H9 (cell line): ENCODE data around the gene NAALADL1. TPM values are rescaled to one million over a fixed set of nuclear protein-coding genes. Genes with fewer than 3 reads are reported as not detected.

ENCODE experiments used
- DNase-seq: peaks from one replicate; pipeline ENCODE4 v3.0.0-alpha.2; 2017
- H2AFZ ChIP-seq: one replicate; pipeline ENCODE4 v1.6.1; 2013; ENCODE audit warnings: mild to moderate bottlenecking, low read length, control low read depth, moderate library complexity
- H2AK5ac ChIP-seq: 2 replicates; pipeline ENCODE4 v1.6.1; 2013; ENCODE audit warnings: low read length, control low read depth, mixed read lengths; ENCODE audit not compliant: insufficient read length
- H2BK120ac ChIP-seq: one replicate; pipeline ENCODE4 v1.6.1; 2013; ENCODE audit warnings: low read depth, mild to moderate bottlenecking, low read length, control low read depth, inconsistent platforms; ENCODE audit not compliant: poor library complexity, severe bottlenecking
- H2BK12ac ChIP-seq: 2 replicates; pipeline ENCODE4 v1.6.1; 2013; ENCODE audit warnings: low read length, control low read depth, mixed read lengths, low read depth; ENCODE audit not compliant: insufficient read length
- H2BK15ac ChIP-seq: 2 replicates; pipeline ENCODE4 v1.6.1; 2013; ENCODE audit warnings: low read depth, low read length, control low read depth
- H2BK20ac ChIP-seq: one replicate; pipeline ENCODE4 v1.6.1; 2013; ENCODE audit warnings: low read depth, mild to moderate bottlenecking, low read length, control low read depth, inconsistent platforms; ENCODE audit not compliant: poor library complexity, severe bottlenecking
- H2BK5ac ChIP-seq: 2 replicates; pipeline ENCODE4 v1.6.1; 2013; ENCODE audit warnings: low read length, control low read depth, mixed read lengths; ENCODE audit not compliant: insufficient read length
- H3K14ac ChIP-seq: 2 replicates; pipeline ENCODE4 v1.6.1; 2013; ENCODE audit warnings: low read length, control low read depth; ENCODE audit not compliant: insufficient read depth
- H3K18ac ChIP-seq: 2 replicates; pipeline ENCODE4 v1.6.1; 2013; ENCODE audit warnings: low read depth, mild to moderate bottlenecking, mixed read lengths, low read length, control low read depth; ENCODE audit not compliant: insufficient read length
- H3K23ac ChIP-seq: 2 replicates; pipeline ENCODE4 v1.6.1; 2013; ENCODE audit warnings: low read length, control low read depth, mixed read lengths, low read depth; ENCODE audit not compliant: insufficient read length
- H3K23me2 ChIP-seq: 2 replicates; pipeline ENCODE4 v1.6.1; 2013; ENCODE audit warnings: low read depth, mild to moderate bottlenecking, mixed read lengths, low read length, control low read depth; ENCODE audit not compliant: insufficient read length, poor library complexity, severe bottlenecking
- H3K27ac ChIP-seq: 2 replicates; pipeline ENCODE4 v1.5.1; 2013; ENCODE audit warnings: low read length, control low read depth, mixed read lengths, low read depth; ENCODE audit not compliant: insufficient read length
- H3K27me3 ChIP-seq: 2 replicates; pipeline ENCODE4 v1.6.1; 2013; ENCODE audit warnings: low read length, control low read depth, inconsistent platforms; ENCODE audit not compliant: insufficient read depth
- H3K4ac ChIP-seq: 2 replicates; pipeline ENCODE4 v1.6.1; 2013; ENCODE audit warnings: low read depth, mild to moderate bottlenecking, control low read depth, inconsistent platforms, low read length, moderate library complexity
- H3K4me1 ChIP-seq: 2 replicates; pipeline ENCODE4 v1.6.1; 2013; ENCODE audit warnings: low read length, control low read depth, inconsistent platforms; ENCODE audit not compliant: insufficient read depth
- H3K4me2 ChIP-seq: 2 replicates; pipeline ENCODE4 v1.6.1; 2013; ENCODE audit warnings: low read length, control low read depth, mixed read lengths; ENCODE audit not compliant: insufficient read length, insufficient read depth
- H3K56ac ChIP-seq: 2 replicates; pipeline ENCODE4 v1.6.1; 2013; ENCODE audit warnings: low read depth, mild to moderate bottlenecking, mixed read lengths, low read length, control low read depth; ENCODE audit not compliant: insufficient read length
- H3K79me1 ChIP-seq: 2 replicates; pipeline ENCODE4 v1.6.1; 2013; ENCODE audit warnings: low read depth, mild to moderate bottlenecking, moderate library complexity, low read length, control low read depth, inconsistent platforms; ENCODE audit not compliant: insufficient read depth, poor library complexity, severe bottlenecking
- H3K79me2 ChIP-seq: 2 replicates; pipeline ENCODE4 v1.6.1; 2013; ENCODE audit warnings: low read length, control low read depth, inconsistent platforms; ENCODE audit not compliant: insufficient read depth
- H3K9ac ChIP-seq: 2 replicates; pipeline ENCODE4 v1.6.1; 2013; ENCODE audit warnings: low read length, control low read depth, mixed read lengths; ENCODE audit not compliant: insufficient read length; ENCODE audit errors: extremely low read depth
- H3K9me3 ChIP-seq: one replicate; pipeline ENCODE4 v1.6.1; 2013; ENCODE audit warnings: low read depth, low read length, inconsistent platforms; ENCODE audit not compliant: control insufficient read depth
- H3T11ph ChIP-seq: one replicate; pipeline ENCODE4 v1.6.1; 2013; ENCODE audit warnings: mild to moderate bottlenecking, low read length, control low read depth, inconsistent platforms
- H4K20me1 ChIP-seq: one replicate; pipeline ENCODE4 v1.6.1; 2013; ENCODE audit not compliant: control insufficient read depth, insufficient read length, insufficient read depth
- H4K5ac ChIP-seq: 2 replicates; pipeline ENCODE4 v1.6.1; 2013; ENCODE audit warnings: low read depth, mild to moderate bottlenecking, mixed read lengths, low read length, control low read depth; ENCODE audit not compliant: insufficient read length
- H4K8ac ChIP-seq: replicated peaks from 2 replicates; pipeline ENCODE4 v1.6.1; 2013; ENCODE audit warnings: low read length, control low read depth, mixed read lengths, low read depth; ENCODE audit not compliant: insufficient read length
- H4K91ac ChIP-seq: 2 replicates; pipeline ENCODE4 v1.6.1; 2013; ENCODE audit warnings: low read depth, mild to moderate bottlenecking, moderate library complexity, mixed read lengths, low read length, control low read depth; ENCODE audit not compliant: insufficient read length
- H3K27ac Mint-ChIP-seq, 3 experiments: 2 replicates in 2 of 3; 3 replicates in 1 of 3; pipeline ENCODE4 v1.8.0; 2020 to 2021; ENCODE audit warnings: mixed read lengths in 3 of 3, mild to moderate bottlenecking in 1 of 3, moderate library complexity in 1 of 3
- H3K27me3 Mint-ChIP-seq: 2 replicates; pipeline ENCODE4 v1.8.0; 2021; ENCODE audit warnings: low read depth, mild to moderate bottlenecking, moderate library complexity, mixed read lengths
- H3K36me3 Mint-ChIP-seq, 3 experiments: 2 replicates in 2 of 3; 3 replicates in 1 of 3; pipeline ENCODE4 v1.8.0; 2020 to 2021; ENCODE audit warnings: low read depth in 3 of 3, mixed read lengths in 3 of 3; ENCODE audit not compliant: insufficient read depth in 1 of 3
- H3K4me1 Mint-ChIP-seq, 2 experiments: 2 replicates each; pipeline ENCODE4 v1.8.0; 2020; ENCODE audit warnings: mixed read lengths in 2 of 2
- H3K4me3 Mint-ChIP-seq, 2 experiments: 2 replicates in 1 of 2; 3 replicates in 1 of 2; pipeline ENCODE4 v1.8.0; 2020 to 2021; ENCODE audit warnings: mild to moderate bottlenecking in 2 of 2, mixed read lengths in 2 of 2, moderate library complexity in 1 of 2
- H3K9me3 Mint-ChIP-seq, 2 experiments: 2 replicates in 1 of 2; 3 replicates in 1 of 2; pipeline ENCODE4 v1.8.0; 2020; ENCODE audit warnings: mild to moderate bottlenecking in 2 of 2, mixed read lengths in 2 of 2, moderate library complexity in 1 of 2
- total RNA-seq: library from RNA; stranded (reverse); gene quantifications from 2 replicates; pipeline ENCODE4 v1.2.1, GENCODE V29; 2021
- TF ChIP-seq, protein P1 (sequence below): fragments of 200-600 bp; sonication (generic); conservative IDR thresholded peaks from 3 replicates; pipeline ENCODE4 v1.8.0; 2021; ENCODE audit warnings: antibody characterized with exemption, mild to moderate bottlenecking

Gene NAALADL1
- total RNA-seq, 1 experiment from 2014 or later: 1.0 TPM

DNA sequence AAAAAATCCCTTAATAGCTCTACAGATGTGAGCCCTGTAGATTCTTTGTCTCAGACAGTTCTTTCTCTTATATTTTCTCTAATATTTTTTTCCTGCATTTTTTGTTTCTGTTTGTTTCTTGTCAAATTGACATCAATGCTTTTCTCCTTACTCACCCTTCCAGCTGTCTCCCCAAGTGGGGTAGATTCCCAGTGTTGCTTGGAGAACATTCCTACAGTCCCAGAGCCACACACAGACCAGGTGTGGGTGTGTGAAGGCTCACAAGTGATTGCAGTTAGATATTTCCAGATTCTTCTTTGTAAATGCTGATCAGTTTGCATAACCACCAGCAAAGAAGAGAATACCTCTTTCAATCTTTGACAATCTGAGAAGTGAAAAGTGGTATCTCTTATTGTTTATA lies 45.1 kb upstream of the NAALADL1 start:
- H3K27me3 ChIP-seq: no peaks in the 10 kb centered on the region
- Mint-ChIP-seq H3K9me3 (no peaks in the 10 kb centered on the region), H3K36me3 (peaks cover 4 to 12% (median 11%) of the 10 kb centered on the region in 3 experiments; a peak in 5 of 7 replicates), H3K27me3 (no peaks in the 10 kb centered on the region), H3K27ac (no peak overlapping the region; a peak in 1 of 7 replicates), H3K4me3 (no peak overlapping the region), H3K4me1 (no peaks in the 10 kb centered on the region)
- no peaks in the 10 kb centered on the region for H3K9me3 ChIP-seq
- no peak overlapping the region for H4K91ac ChIP-seq
- H3K23ac ChIP-seq: no peak overlapping the region
- no peak overlapping the region for H3K4ac ChIP-seq
- no peak overlapping the region for H4K8ac ChIP-seq
- H3K56ac ChIP-seq: no peak overlapping the region
- H2AFZ ChIP-seq: no peak overlapping the region
- H3T11ph ChIP-seq: no peak overlapping the region
- no peaks in the 10 kb centered on the region for H3K79me2 ChIP-seq
- H3K4me2 ChIP-seq: no peak overlapping the region
- H3K14ac ChIP-seq: no peak overlapping the region
- TF ChIP-seq, protein P1, sequence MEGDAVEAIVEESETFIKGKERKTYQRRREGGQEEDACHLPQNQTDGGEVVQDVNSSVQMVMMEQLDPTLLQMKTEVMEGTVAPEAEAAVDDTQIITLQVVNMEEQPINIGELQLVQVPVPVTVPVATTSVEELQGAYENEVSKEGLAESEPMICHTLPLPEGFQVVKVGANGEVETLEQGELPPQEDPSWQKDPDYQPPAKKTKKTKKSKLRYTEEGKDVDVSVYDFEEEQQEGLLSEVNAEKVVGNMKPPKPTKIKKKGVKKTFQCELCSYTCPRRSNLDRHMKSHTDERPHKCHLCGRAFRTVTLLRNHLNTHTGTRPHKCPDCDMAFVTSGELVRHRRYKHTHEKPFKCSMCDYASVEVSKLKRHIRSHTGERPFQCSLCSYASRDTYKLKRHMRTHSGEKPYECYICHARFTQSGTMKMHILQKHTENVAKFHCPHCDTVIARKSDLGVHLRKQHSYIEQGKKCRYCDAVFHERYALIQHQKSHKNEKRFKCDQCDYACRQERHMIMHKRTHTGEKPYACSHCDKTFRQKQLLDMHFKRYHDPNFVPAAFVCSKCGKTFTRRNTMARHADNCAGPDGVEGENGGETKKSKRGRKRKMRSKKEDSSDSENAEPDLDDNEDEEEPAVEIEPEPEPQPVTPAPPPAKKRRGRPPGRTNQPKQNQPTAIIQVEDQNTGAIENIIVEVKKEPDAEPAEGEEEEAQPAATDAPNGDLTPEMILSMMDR: no peak
- H3K23me2 ChIP-seq: no peaks in the 10 kb centered on the region
- H3K27ac ChIP-seq: no peak overlapping the region
- no peak overlapping the region for H3K18ac ChIP-seq
- H2BK15ac ChIP-seq: no peak overlapping the region
- H3K79me1 ChIP-seq: no peaks in the 10 kb centered on the region
- H2BK12ac ChIP-seq: no peak overlapping the region
- H4K20me1 ChIP-seq: no peaks in the 10 kb centered on the region
- H3K4me1 ChIP-seq: no peaks in the 10 kb centered on the region
- no peak overlapping the region for H2AK5ac ChIP-seq
- no peak overlapping the region for H3K9ac ChIP-seq
- no peak overlapping the region for H2BK5ac ChIP-seq
- no peak overlapping the region for H4K5ac ChIP-seq
- H2BK20ac ChIP-seq: no peak overlapping the region
- no peak for DNase-seq
- no peak overlapping the region for H2BK120ac ChIP-seq
